Ishikawa (cell line): ENCODE measurements around the gene C7orf57.

Experiments
- CEBPB ChIP-seq: IDR thresholded peaks from 2 replicates; pipeline ENCODE4 v1.6.1; 2012
- CREB1 ChIP-seq: IDR thresholded peaks from 2 replicates; pipeline ENCODE4 v1.6.1; 2012; ENCODE audit warnings: low read depth
- EGR1 ChIP-seq: IDR thresholded peaks from 2 replicates; pipeline ENCODE4 v1.6.1; 2012
- EP300 ChIP-seq: IDR thresholded peaks from 2 replicates; pipeline ENCODE4 v1.6.1; 2012; ENCODE audit warnings: borderline replicate concordance
- FOXM1 ChIP-seq: IDR thresholded peaks from 2 replicates; pipeline ENCODE4 v1.6.1; 2012; ENCODE audit warnings: low read depth, borderline replicate concordance
- NFIC ChIP-seq: IDR thresholded peaks from 2 replicates; pipeline ENCODE4 v1.6.1; 2012
- RAD21 ChIP-seq: IDR thresholded peaks from 2 replicates; pipeline ENCODE4 v1.6.1; 2012; ENCODE audit warnings: low read depth
- TAF1 ChIP-seq: IDR thresholded peaks from 2 replicates; pipeline ENCODE4 v1.6.1; 2012; ENCODE audit warnings: low read depth, mild to moderate bottlenecking
- TCF12 ChIP-seq: IDR thresholded peaks from 2 replicates; pipeline ENCODE4 v1.6.1; 2012; ENCODE audit warnings: low read depth
- TEAD4 ChIP-seq: IDR thresholded peaks from 2 replicates; pipeline ENCODE4 v1.6.1; 2012
- YY1 ChIP-seq: IDR thresholded peaks from 2 replicates; pipeline ENCODE4 v1.6.1; 2012; ENCODE audit warnings: low read depth
- ZBTB7A ChIP-seq: IDR thresholded peaks from 2 replicates; pipeline ENCODE4 v1.6.1; 2012; ENCODE audit warnings: low read depth
- TF ChIP-seq, protein P1 (sequence below): IDR thresholded peaks from 2 replicates; pipeline ENCODE4 v1.6.1; 2012
- TF ChIP-seq, protein P2 (sequence below): IDR thresholded peaks from 2 replicates; pipeline ENCODE4 v1.6.1; 2012; ENCODE audit warnings: low read depth, mild to moderate bottlenecking
- TF ChIP-seq, protein P3 (sequence below): IDR thresholded peaks from 2 replicates; pipeline ENCODE4 v1.6.1; 2012

Gene C7orf57

DNA sequence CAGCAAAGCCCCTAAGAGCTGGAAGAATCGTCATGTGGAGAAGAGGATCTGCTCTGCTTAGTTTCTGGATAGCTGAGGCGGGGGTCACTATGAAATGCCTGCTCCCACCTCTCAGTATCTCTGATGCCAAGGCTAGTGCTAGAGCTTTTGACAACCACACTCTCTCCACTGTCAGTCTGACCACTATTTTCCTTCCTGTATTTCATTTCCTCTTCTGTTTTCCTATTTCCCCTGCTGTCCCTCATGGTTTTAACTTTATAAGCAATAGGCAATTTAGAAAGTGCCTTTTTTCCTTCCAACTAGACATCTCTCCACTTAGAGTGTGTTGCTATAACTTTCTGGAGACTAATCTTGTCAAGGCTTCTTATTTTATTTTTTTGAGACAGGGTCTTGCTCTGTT, 23.6 kb downstream of the C7orf57 start:
- TF ChIP-seq CEBPB (no peak), YY1 (no peak), TAF1 (no peak), RAD21 (no peak), EP300 (no peak), CREB1 (no peak), FOXM1 (no peak), TCF12 (no peak), TEAD4 (no peak), NFIC (no peak), ZBTB7A (no peak), EGR1 (no peak)
- TF ChIP-seq, protein P1, sequence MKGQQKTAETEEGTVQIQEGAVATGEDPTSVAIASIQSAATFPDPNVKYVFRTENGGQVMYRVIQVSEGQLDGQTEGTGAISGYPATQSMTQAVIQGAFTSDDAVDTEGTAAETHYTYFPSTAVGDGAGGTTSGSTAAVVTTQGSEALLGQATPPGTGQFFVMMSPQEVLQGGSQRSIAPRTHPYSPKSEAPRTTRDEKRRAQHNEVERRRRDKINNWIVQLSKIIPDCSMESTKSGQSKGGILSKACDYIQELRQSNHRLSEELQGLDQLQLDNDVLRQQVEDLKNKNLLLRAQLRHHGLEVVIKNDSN, result no peak
- TF ChIP-seq, protein P2, sequence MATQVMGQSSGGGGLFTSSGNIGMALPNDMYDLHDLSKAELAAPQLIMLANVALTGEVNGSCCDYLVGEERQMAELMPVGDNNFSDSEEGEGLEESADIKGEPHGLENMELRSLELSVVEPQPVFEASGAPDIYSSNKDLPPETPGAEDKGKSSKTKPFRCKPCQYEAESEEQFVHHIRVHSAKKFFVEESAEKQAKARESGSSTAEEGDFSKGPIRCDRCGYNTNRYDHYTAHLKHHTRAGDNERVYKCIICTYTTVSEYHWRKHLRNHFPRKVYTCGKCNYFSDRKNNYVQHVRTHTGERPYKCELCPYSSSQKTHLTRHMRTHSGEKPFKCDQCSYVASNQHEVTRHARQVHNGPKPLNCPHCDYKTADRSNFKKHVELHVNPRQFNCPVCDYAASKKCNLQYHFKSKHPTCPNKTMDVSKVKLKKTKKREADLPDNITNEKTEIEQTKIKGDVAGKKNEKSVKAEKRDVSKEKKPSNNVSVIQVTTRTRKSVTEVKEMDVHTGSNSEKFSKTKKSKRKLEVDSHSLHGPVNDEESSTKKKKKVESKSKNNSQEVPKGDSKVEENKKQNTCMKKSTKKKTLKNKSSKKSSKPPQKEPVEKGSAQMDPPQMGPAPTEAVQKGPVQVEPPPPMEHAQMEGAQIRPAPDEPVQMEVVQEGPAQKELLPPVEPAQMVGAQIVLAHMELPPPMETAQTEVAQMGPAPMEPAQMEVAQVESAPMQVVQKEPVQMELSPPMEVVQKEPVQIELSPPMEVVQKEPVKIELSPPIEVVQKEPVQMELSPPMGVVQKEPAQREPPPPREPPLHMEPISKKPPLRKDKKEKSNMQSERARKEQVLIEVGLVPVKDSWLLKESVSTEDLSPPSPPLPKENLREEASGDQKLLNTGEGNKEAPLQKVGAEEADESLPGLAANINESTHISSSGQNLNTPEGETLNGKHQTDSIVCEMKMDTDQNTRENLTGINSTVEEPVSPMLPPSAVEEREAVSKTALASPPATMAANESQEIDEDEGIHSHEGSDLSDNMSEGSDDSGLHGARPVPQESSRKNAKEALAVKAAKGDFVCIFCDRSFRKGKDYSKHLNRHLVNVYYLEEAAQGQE, result no peak
- TF ChIP-seq, protein P3, sequence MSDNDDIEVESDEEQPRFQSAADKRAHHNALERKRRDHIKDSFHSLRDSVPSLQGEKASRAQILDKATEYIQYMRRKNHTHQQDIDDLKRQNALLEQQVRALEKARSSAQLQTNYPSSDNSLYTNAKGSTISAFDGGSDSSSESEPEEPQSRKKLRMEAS, result no peak

DNA sequence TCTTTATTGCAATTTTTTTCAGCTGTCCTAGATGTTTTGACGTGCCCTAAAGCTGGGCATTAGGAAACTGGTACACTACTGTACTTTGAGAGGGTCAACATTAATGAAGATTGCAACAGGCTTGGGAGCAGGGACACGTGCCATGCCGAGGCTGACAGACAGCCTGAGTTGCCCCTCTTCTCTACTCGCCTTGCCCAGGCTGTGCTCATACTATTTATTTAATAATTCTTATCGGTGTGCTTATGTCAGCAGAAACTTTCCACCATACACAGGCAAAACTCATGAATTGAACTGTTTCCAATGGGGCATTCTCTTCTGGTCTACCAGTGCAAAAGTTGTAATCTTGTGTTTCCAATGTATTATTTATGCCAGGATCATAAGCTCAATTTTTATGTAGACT, 24.4 kb downstream of the C7orf57 start:
- no peak for TF ChIP-seq ZBTB7A
- TF ChIP-seq, protein P1, result no peak
- TF ChIP-seq CREB1, result no peak
- TF ChIP-seq CEBPB, result no peak
- TF ChIP-seq TCF12, result no peak
- no peak for TF ChIP-seq EGR1
- TF ChIP-seq, protein P3, result no peak

DNA sequence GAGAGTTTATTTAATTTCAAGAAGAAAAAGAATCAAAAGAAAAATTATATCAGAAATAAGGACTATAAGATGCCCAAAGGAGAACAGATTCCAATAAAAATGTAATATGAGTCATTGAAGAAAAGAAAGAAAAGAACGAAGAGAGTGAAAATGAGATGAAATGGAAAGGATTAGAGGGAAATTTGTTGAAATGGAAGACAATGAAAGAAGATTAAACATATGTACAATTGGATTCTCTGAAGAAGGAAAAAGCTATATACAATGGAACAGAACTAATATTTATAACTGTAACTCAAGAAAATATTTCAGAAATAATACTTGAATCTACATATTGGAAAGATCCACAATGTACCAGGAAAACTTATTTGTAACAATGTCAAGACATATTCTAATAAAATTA, 28.6 kb downstream of the C7orf57 start:
- TF ChIP-seq FOXM1 (no peak), RAD21 (no peak), CREB1 (no peak), NFIC (no peak), EGR1 (no peak), ZBTB7A (no peak), TEAD4 (no peak), EP300 (no peak), TCF12 (no peak), YY1 (no peak), CEBPB (no peak)
- TF ChIP-seq, protein P3, result no peak
- TF ChIP-seq, protein P2, result no peak
- TF ChIP-seq, protein P1, result no peak

DNA sequence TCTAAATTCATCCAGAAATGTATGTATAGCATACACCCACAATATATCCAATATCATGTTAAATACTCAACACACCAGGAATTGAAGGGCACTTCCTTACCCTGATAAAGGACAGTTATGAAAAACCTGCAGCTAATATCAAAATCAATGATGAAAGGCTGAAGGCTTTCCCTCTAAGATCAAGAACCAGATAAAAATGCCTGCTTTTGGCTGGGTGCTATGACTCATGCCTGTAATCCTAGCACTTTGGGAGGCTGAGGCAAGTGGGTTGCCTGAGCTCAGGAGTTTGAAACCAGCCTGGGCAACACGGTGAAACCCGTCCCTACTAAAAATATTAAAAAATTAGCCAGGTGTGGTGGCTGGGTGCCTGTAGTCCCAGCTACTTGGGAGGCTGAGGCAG, 32.1 kb downstream of the C7orf57 start:
- no peak for TF ChIP-seq CEBPB
- TF ChIP-seq TAF1, result no peak
- TF ChIP-seq, protein P2, result no peak
- TF ChIP-seq, protein P1, result no peak
- TF ChIP-seq, protein P3, result no peak
- no peak for TF ChIP-seq YY1
- no peak for TF ChIP-seq TCF12
- TF ChIP-seq FOXM1, result no peak
- no peak for TF ChIP-seq EGR1
- TF ChIP-seq EP300, result no peak
- TF ChIP-seq TEAD4, result no peak
- no peak for TF ChIP-seq NFIC
- TF ChIP-seq RAD21, result no peak
